Right lobe of liver (tissue), 6 donors: Measurements from ENCODE around the gene ANKRD16. TPM values are rescaled to one million over a fixed set of nuclear protein-coding genes. Genes with fewer than 3 reads are reported as not detected.

Experiments used
- ATAC-seq, 4 donors: fragments of 200-7000 bp; cut with Tn5 transposase; one replicate each; pipeline ENCODE4 v1.9.1; 2020; ENCODE audit warnings: mild to moderate bottlenecking in 4 of 4, moderate library complexity in 4 of 4
- DNase-seq, 3 donors: peaks; one replicate each; pipeline ENCODE4 v3.0.0-alpha.2; 2020
- H3K27ac ChIP-seq, 3 donors: fragments of 200-600 bp; one replicate each; pipeline ENCODE4 v1.8.0; 2022
- H3K27me3 ChIP-seq, 2 donors: fragments of 200-600 bp; one replicate each; pipeline ENCODE4 v1.8.0; 2022
- H3K36me3 ChIP-seq, 4 donors: fragments of 200-600 bp; sonication (generic) in 1 of 4; one replicate each; pipeline versions ENCODE4 v1.5.1 to v1.8.0; 2017 to 2022; ENCODE audit warnings: control low read depth in 1 of 4
- H3K4me1 ChIP-seq, 4 donors: fragments of 200-600 bp; sonication (generic) in 1 of 4; one replicate each; pipeline versions ENCODE4 v1.5.1 to v1.8.0; 2017 to 2022; ENCODE audit warnings: control low read depth in 1 of 4
- H3K4me3 ChIP-seq, 3 donors: fragments of 200-600 bp; one replicate each; pipeline ENCODE4 v1.8.0; 2022
- H3K9me3 ChIP-seq, 4 donors: fragments of 200-600 bp; sonication (generic) in 1 of 4; one replicate each; pipeline versions ENCODE4 v1.5.1 to v1.8.0; 2017 to 2022; ENCODE audit warnings: control low read depth in 1 of 4
- POLR2A ChIP-seq: fragments of 450-650 bp; IDR thresholded peaks from one replicate; pipeline ENCODE4 v1.6.1; 2017; ENCODE audit warnings: antibody characterized with exemption, mild to moderate bottlenecking
- WGBS: methylation state at CpG from one replicate; pipeline ENCODE4 v1.1.6; 2018; ENCODE audit warnings: low coverage, low lambda C conversion rate; ENCODE audit not compliant: insufficient coverage; ENCODE audit errors: missing lambda C conversion rate; 5-methylcytosine and 5-hydroxymethylcytosine counted together
- intact Hi-C, 2 donors: fragments of 100-400 bp; cut with DNase I; formaldehyde crosslinking; loops; one replicate each; pipeline versions ENCODE4 v1.11.2 to v1.14.1; 2022
- total RNA-seq, 6 experiments: library from RNA; depleted of rRNA in 2 of 6; stranded (reverse); fragments of >200 nt in 2 of 6; fragmentation: NEBNext Ultra II Directional in 3 of 6; extraction: Animal tissue kit (Norgen Biotek cat#: 25700) in 3 of 6; gene quantifications; one replicate each; pipeline versions ENCODE4 v1.1.0 to v1.2.4, GENCODE V29; 2016 to 2023
- TF ChIP-seq, protein P1 (sequence below), 4 donors: fragments of 200-600 bp in 3 of 4; fragments of 450-650 bp in 1 of 4; IDR thresholded peaks; one replicate each; pipeline versions ENCODE4 v1.5.1 to v1.8.0; 2016 to 2022; ENCODE audit warnings: antibody characterized with exemption in 4 of 4, mild to moderate bottlenecking in 2 of 4
- donor health status: DM: no; HTN: yes; CAD: no.
- donor health status: DM: no; HTN: no; CAD: no.
- donor health status: DM: no; HTN: no; CAD: no.
- donor health status: DM: no; HTN: yes; CAD: no.
- donor health status: DM: no; HTN: yes; CAD: no.

The ANKRD16 gene
- total RNA-seq, 6 experiments from 2014 or later, result 1.8 to 6.1 (median 4.1) TPM

- intact Hi-C loops, result no loop called here
- TF ChIP-seq, protein P1, sequence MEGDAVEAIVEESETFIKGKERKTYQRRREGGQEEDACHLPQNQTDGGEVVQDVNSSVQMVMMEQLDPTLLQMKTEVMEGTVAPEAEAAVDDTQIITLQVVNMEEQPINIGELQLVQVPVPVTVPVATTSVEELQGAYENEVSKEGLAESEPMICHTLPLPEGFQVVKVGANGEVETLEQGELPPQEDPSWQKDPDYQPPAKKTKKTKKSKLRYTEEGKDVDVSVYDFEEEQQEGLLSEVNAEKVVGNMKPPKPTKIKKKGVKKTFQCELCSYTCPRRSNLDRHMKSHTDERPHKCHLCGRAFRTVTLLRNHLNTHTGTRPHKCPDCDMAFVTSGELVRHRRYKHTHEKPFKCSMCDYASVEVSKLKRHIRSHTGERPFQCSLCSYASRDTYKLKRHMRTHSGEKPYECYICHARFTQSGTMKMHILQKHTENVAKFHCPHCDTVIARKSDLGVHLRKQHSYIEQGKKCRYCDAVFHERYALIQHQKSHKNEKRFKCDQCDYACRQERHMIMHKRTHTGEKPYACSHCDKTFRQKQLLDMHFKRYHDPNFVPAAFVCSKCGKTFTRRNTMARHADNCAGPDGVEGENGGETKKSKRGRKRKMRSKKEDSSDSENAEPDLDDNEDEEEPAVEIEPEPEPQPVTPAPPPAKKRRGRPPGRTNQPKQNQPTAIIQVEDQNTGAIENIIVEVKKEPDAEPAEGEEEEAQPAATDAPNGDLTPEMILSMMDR (IDR thresholded peaks at IDR 0.05), result no peak
- no peak for TF ChIP-seq POLR2A
- Histone ChIP-seq H3K27me3 (no peaks in the 10 kb centered on the region), H3K36me3 (peaks cover 0 to 25% (median 4%) of the 10 kb centered on the region in 4 donors), H3K4me3 (no peak overlapping the region), H3K9me3 (no peaks in the 10 kb centered on the region), H3K4me1 (peaks cover 0 to 3% (median 0%) of the 10 kb centered on the region in 4 donors), H3K27ac (no peak overlapping the region)
- DNase-seq (no peak), ATAC-seq (no peak)
- WGBS, result 90% methylated on average over 6 of the region's 8 CpGs
Observed at GRCh38 chr10:5897504-5897903, 7.8 kb upstream of the ANKRD16 start.

DNA sequence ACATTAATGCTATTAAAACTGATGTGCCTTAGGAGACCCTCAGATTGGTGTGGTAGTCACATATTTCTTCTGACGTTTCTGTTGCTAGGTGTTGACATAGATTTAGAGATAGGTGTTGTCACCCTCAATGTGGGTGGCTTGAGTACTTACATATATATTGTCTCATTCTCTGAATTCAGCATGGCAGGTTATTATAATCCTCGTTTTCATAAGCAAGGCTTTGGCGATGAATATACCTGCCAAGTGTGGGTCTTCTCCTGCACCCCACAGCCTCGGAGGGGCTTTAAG, 7.3 kb upstream of the ANKRD16 start:
- peaks cover 0 to 4% (median 0%) of the 10 kb centered on the region in 4 donors for H3K4me1 ChIP-seq
- ATAC-seq, result no peak
- H3K4me3 ChIP-seq, result no peak overlapping the region
- H3K27ac ChIP-seq, result no peak overlapping the region
- WGBS, result 72% methylated on average over 3 of the region's 4 CpGs
- TF ChIP-seq, protein P1 (IDR thresholded peaks at IDR 0.05), result no peak
- no peak for TF ChIP-seq POLR2A
- intact Hi-C loops, result no loop called here
- no peaks in the 10 kb centered on the region for H3K27me3 ChIP-seq
- no peak for DNase-seq
- H3K36me3 ChIP-seq, result peaks cover 0 to 25% (median 4%) of the 10 kb centered on the region in 4 donors
- no peaks in the 10 kb centered on the region for H3K9me3 ChIP-seq

- Histone ChIP-seq H3K36me3 (peaks cover 0 to 25% (median 4%) of the 10 kb centered on the region in 4 donors), H3K27me3 (no peaks in the 10 kb centered on the region), H3K27ac (no peak overlapping the region), H3K9me3 (no peaks in the 10 kb centered on the region), H3K4me3 (no peak overlapping the region), H3K4me1 (peaks cover 0 to 8% (median 0%) of the 10 kb centered on the region in 4 donors)
- no peak for TF ChIP-seq POLR2A
- 98% methylated on average over 4 of the region's 5 CpGs for WGBS
- no peak for DNase-seq
- intact Hi-C loops, result no loop called here
- ATAC-seq, result no peak
Observed at GRCh38 chr10:5896208-5897052, 6.7 kb upstream of the ANKRD16 start.

DNA sequence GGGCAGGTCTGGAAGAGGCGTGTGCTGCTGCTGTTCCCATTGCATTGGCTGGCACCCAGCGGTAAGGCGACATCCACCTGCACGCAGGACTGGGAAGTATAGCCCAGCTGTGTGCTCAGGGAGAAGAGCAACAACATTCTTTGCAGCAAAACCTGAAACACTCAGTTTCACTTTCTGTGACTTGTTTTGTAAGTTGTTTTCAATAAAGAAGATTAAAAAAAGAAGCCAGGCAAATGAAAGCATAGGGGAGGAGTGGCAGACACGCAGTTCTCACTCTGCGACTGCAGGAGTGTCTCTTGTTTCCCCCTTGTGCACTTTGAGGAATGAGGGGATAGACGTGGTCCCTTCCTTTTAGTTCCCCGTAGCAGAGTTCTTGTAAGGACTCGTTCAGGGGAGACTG, 6.1 kb upstream of the ANKRD16 start:
- TF ChIP-seq, protein P1 (IDR thresholded peaks at IDR 0.05), result no peak
- TF ChIP-seq POLR2A, result no peak
- H3K27ac ChIP-seq, result no peak overlapping the region
- H3K4me3 ChIP-seq, result no peak overlapping the region
- WGBS, result 86% methylated on average over 9 of the region's 9 CpGs
- no peaks in the 10 kb centered on the region for H3K27me3 ChIP-seq
- DNase-seq, result no peak
- peaks cover 0 to 14% (median 2%) of the 10 kb centered on the region in 4 donors for H3K4me1 ChIP-seq
- ATAC-seq, result no peak
- intact Hi-C loops, result no loop called here
- H3K9me3 ChIP-seq, result no peaks in the 10 kb centered on the region
- peaks cover 0 to 25% (median 4%) of the 10 kb centered on the region in 4 donors for H3K36me3 ChIP-seq

DNA sequence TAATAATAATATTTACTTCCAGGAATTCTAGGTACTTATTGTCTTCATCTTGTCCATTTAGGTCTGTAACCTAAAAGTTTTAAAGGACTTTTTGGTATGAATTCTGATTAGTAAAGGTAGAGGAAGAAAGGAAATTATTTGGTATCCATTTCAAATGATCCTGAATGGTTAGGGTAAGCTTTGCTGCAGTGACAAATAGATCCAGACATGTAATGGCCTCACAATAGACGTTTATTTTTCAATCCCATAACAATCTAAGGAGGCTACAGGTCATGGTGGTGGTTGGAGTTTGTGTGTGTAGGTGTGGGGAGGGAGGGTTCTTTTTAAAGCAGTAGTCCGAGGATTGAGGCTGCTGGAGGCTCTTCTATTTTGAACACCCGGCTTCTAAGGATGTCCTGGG, 5.7 kb upstream of the ANKRD16 start:
- DNase-seq (no peak), ATAC-seq (no peak)
- peaks cover 0 to 16% (median 2%) of the 10 kb centered on the region in 4 donors for H3K4me1 ChIP-seq
- no peak overlapping the region for H3K4me3 ChIP-seq
- H3K9me3 ChIP-seq, result no peaks in the 10 kb centered on the region
- H3K27ac ChIP-seq, result no peak overlapping the region
- no peaks in the 10 kb centered on the region for H3K27me3 ChIP-seq
- H3K36me3 ChIP-seq, result peaks cover 0 to 25% (median 4%) of the 10 kb centered on the region in 4 donors
- 86% methylated on average over 3 of the region's 3 CpGs for WGBS
- intact Hi-C loops, result no loop called here
- TF ChIP-seq, protein P1 (IDR thresholded peaks at IDR 0.05), result no peak
- no peak for TF ChIP-seq POLR2A
